ENCODE measurements around the gene ME3.

The ME3 gene

DNA sequence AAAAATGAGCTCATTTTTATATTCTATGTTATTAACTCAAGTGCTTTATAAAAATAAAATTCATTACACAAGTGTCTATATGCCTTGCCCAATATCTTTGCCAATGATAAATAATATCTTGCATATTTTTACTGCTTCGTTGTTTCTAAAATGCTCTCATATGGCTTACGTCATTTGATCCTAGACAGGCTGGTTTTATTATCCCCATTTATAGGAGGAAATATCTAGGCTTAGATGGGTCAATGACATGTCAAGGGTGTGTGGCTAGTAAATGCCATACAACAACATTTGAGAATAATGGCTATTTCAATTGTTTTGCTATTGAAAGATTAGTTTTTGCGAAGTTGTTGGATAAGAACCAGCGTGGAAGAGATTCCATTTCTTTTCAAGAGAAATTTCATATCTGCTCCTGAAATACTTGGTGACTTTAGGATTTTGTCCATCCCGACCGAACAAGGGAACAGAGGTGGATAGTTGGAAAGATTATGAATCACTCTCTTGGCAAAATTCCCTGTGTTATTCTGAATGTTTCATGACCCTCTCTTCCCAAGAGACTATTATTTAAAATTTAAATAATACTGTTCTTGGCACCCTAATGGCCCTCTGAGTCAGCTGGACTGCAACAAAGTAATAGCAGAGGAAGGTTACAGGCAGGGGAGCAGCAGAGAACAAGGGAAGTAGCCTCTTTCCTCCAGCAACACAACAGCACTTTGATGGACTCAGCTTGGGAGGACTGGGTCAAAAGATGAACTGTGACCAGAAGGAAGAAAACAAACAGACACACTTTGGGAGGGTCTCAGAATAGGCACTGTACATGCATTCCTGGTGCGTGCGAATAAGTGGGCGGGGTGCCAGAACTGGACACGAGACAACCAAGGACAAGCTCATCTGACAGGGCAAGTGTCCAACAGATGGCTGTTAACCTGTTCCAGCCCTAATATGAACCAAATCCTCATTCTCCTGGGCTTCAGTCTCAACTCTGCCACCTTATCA is 94.5 kb downstream of the ME3 start:
- TF ChIP-seq, protein P1, sequence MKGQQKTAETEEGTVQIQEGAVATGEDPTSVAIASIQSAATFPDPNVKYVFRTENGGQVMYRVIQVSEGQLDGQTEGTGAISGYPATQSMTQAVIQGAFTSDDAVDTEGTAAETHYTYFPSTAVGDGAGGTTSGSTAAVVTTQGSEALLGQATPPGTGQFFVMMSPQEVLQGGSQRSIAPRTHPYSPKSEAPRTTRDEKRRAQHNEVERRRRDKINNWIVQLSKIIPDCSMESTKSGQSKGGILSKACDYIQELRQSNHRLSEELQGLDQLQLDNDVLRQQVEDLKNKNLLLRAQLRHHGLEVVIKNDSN (IDR thresholded peaks at IDR 0.05), result no peak
- TF ChIP-seq NFIC (IDR thresholded peaks at IDR 0.05) (peak; percentile 75), CREB1 (IDR thresholded peaks at IDR 0.05; ENCODE audit: low read depth) (no peak), EP300 (IDR thresholded peaks at IDR 0.05; ENCODE audit: borderline replicate concordance) (peak; percentile 51), FOXM1 (IDR thresholded peaks at IDR 0.05; ENCODE audit: borderline replicate concordance, low read depth) (peak; percentile 46; the same call in 1 of the 2 replicates), TCF12 (IDR thresholded peaks at IDR 0.05; ENCODE audit: low read depth) (0 out of 2 replicates have a peak, but pooled peaks have one; percentile 20)

DNA sequence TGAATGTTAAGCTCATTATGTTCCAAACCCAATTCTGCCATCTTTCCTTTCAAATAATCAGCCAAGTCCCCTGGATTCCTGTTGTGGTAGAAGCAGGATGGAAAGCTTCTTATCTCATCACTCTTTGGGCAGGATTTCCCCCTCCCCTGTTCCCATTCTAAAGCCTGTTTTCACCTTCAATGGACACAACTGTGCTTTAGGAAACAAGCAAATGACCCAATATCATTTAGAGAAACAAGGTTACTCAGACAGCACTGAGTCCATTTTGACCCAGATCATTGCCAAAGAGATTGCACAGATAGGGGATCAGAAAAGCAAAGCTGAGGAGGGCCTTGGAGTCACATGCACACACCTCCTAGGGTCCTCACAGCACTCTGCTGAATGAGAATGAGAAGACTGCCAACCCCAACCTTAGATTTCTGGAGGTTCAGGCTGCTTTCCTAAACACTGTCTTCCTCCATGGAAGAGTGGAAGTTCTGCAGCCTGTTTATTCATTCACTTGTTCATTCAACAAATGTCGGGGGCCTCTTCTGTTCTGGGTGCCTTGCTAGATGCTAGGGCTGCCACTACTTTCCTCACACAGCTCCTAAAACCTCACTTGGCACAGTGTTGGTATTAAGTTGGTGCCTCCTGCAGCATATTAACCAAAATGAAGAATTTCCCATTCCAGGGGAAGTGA is 95.3 kb downstream of the ME3 start:
- TF ChIP-seq EP300 (IDR thresholded peaks at IDR 0.05; ENCODE audit: borderline replicate concordance) (no peak), YY1 (IDR thresholded peaks at IDR 0.05; ENCODE audit: low read depth) (no peak), RAD21 (IDR thresholded peaks at IDR 0.05; ENCODE audit: low read depth) (no peak), TEAD4 (IDR thresholded peaks at IDR 0.05) (no peak)
- TF ChIP-seq, protein P2, sequence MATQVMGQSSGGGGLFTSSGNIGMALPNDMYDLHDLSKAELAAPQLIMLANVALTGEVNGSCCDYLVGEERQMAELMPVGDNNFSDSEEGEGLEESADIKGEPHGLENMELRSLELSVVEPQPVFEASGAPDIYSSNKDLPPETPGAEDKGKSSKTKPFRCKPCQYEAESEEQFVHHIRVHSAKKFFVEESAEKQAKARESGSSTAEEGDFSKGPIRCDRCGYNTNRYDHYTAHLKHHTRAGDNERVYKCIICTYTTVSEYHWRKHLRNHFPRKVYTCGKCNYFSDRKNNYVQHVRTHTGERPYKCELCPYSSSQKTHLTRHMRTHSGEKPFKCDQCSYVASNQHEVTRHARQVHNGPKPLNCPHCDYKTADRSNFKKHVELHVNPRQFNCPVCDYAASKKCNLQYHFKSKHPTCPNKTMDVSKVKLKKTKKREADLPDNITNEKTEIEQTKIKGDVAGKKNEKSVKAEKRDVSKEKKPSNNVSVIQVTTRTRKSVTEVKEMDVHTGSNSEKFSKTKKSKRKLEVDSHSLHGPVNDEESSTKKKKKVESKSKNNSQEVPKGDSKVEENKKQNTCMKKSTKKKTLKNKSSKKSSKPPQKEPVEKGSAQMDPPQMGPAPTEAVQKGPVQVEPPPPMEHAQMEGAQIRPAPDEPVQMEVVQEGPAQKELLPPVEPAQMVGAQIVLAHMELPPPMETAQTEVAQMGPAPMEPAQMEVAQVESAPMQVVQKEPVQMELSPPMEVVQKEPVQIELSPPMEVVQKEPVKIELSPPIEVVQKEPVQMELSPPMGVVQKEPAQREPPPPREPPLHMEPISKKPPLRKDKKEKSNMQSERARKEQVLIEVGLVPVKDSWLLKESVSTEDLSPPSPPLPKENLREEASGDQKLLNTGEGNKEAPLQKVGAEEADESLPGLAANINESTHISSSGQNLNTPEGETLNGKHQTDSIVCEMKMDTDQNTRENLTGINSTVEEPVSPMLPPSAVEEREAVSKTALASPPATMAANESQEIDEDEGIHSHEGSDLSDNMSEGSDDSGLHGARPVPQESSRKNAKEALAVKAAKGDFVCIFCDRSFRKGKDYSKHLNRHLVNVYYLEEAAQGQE (IDR thresholded peaks at IDR 0.05; ENCODE audit: low read depth), result no peak
- TF ChIP-seq, protein P3, sequence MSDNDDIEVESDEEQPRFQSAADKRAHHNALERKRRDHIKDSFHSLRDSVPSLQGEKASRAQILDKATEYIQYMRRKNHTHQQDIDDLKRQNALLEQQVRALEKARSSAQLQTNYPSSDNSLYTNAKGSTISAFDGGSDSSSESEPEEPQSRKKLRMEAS (IDR thresholded peaks at IDR 0.05), result no peak

DNA sequence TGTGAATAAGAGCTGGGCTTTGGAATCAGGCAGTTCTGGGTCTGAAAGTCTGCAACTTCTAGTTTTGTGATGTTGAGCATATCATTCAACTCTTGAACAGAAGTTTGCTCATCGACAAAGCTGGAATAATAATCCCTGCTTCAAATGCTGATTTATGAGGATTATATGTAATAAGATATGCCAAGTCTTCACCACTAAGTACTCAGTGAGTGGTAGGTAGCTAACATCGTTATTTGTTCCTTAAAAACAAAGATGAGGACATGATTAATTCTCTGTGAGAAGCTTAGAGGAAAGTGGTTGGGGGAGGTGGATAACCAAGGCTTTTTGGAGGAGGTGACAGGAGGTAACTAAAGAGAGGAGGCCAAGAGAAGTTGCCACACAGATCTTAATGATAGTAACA is 96.5 kb downstream of the ME3 start:
- TF ChIP-seq, protein P2 (IDR thresholded peaks at IDR 0.05; ENCODE audit: low read depth), result no peak
- TF ChIP-seq YY1 (IDR thresholded peaks at IDR 0.05; ENCODE audit: low read depth), result no peak
- TF ChIP-seq TAF1 (IDR thresholded peaks at IDR 0.05; ENCODE audit: low read depth), result no peak

DNA sequence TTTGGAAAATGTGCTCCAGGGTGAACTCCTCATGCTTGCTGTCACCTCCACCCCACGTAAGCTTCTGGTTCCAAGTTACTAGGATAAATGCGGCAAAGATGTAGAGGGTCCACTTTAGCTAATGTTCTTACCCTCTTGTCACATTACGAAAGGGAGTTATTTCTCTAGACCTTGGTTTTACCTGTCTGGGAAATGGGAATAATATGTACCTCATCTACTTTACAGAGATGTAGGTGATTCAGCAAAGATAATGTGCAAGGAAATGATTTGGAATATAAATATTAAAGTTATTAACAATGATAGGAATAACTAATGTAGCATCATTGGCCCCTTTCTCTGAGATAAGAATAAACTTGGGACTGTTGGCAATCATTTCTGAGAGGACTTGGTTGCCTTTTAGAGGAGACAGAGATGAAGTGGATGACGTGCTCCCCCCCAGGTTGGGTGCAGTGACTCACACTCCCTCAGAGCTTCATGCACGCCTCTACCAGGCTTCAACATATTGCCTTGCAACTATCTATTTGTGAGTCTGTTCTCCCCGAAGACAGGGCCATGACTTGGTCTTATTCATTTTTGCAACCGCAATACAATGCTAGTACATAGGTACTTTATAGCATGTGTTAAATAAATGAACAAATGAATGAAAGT is 97.1 kb downstream of the ME3 start:
- TF ChIP-seq, protein P1 (IDR thresholded peaks at IDR 0.05), result no peak
- TF ChIP-seq TEAD4 (IDR thresholded peaks at IDR 0.05), result no peak
- no peak for TF ChIP-seq CEBPB (IDR thresholded peaks at IDR 0.05)
- no peak for TF ChIP-seq RAD21 (IDR thresholded peaks at IDR 0.05; ENCODE audit: low read depth)
- no peak for TF ChIP-seq ZBTB7A (IDR thresholded peaks at IDR 0.05; ENCODE audit: low read depth)
- TF ChIP-seq FOXM1 (IDR thresholded peaks at IDR 0.05; ENCODE audit: borderline replicate concordance, low read depth), result no peak
- no peak for TF ChIP-seq NFIC (IDR thresholded peaks at IDR 0.05)

DNA sequence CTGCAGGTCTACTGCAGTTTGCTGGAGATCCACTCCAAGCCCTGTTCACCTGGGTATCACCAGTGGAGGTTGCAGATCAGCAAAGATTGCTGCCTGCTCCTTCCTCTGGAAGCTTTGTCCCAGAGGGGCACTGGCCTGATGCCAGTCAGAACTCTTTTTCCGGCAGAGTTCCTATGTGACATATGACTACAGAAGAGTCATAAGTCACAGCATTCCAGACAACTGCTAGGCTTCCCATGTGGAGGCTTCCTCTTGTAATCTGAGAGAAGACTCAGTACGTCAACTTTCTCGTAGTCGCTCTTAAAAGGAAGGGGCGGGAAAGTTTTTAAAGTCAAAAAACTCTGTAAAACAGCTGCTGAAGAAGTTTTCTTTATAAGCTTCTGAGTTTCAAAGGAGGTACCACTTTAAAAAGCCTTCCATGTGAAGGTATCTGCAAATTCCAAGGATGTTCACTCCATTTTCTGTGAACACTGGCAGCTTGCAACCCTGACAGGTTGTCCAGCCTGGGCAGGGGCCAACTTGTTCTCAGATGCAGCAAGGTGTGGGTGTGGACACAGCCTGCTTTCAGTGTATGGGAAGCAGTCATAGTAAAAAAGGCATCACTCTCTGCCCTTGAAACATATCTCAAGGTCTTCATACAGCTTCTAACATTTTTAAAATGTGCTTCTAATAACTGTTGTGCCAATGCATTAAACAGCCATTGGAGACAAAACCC is 97.8 kb downstream of the ME3 start:
- TF ChIP-seq TEAD4 (IDR thresholded peaks at IDR 0.05) (no peak), TAF1 (IDR thresholded peaks at IDR 0.05; ENCODE audit: low read depth) (no peak), ZBTB7A (IDR thresholded peaks at IDR 0.05; ENCODE audit: low read depth) (no peak), YY1 (IDR thresholded peaks at IDR 0.05; ENCODE audit: low read depth) (no peak), CEBPB (IDR thresholded peaks at IDR 0.05) (no peak), RAD21 (IDR thresholded peaks at IDR 0.05; ENCODE audit: low read depth) (no peak), EP300 (IDR thresholded peaks at IDR 0.05; ENCODE audit: borderline replicate concordance) (no peak), CREB1 (IDR thresholded peaks at IDR 0.05; ENCODE audit: low read depth) (no peak), FOXM1 (IDR thresholded peaks at IDR 0.05; ENCODE audit: borderline replicate concordance, low read depth) (no peak), NFIC (IDR thresholded peaks at IDR 0.05) (no peak; the same call in 1 of the 2 replicates), TCF12 (IDR thresholded peaks at IDR 0.05; ENCODE audit: low read depth) (no peak)
- TF ChIP-seq, protein P3 (IDR thresholded peaks at IDR 0.05), result no peak
- TF ChIP-seq, protein P2 (IDR thresholded peaks at IDR 0.05; ENCODE audit: low read depth), result no peak
- TF ChIP-seq, protein P1 (IDR thresholded peaks at IDR 0.05), result no peak

Measured in Ishikawa (cell line).